GM21390 (cell line): ENCODE measurements around the gene HSD17B3.
"Not testable (repeated sequence)": the region's sequence is repeated elsewhere in the genome, so short reads cannot be mapped to it uniquely, and the experiment has no call there.

Experiments
- ATAC-seq: cut with Tn5 transposase; IDR thresholded peaks from one replicate; pipeline ENCODE4 v1.9.1; 2021; ENCODE audit not compliant: unreplicated experiment

The HSD17B3 gene

GRCh38 chr9:96236854-96237550, 65.0 kb downstream of the HSD17B3 start:
- ATAC-seq = no peak

- ATAC-seq = not testable (repeated sequence)
Measured at GRCh38 chr9:96236337-96236736, 65.6 kb downstream of the HSD17B3 start.

- ATAC-seq = no peak
Measured at GRCh38 chr9:96232539-96233241, 69.3 kb downstream of the HSD17B3 start.

GRCh38 chr9:96232164-96232538, 69.8 kb downstream of the HSD17B3 start:
- ATAC-seq = no peak

GRCh38 chr9:96230002-96230401, 72.0 kb downstream of the HSD17B3 start:
- ATAC-seq = no peak

- no peak for ATAC-seq
Measured at GRCh38 chr9:96222132-96222531, 79.8 kb downstream of the HSD17B3 start.

- ATAC-seq = no peak
Measured at GRCh38 chr9:96219900-96220257, 82.1 kb downstream of the HSD17B3 start.

GRCh38 chr9:96219026-96219899, 82.7 kb downstream of the HSD17B3 start:
- ATAC-seq = no peak

- peak; percentile 85 for ATAC-seq
Measured at GRCh38 chr9:96217754-96218693, 84.0 kb downstream of the HSD17B3 start.

- ATAC-seq = no peak
Measured at GRCh38 chr9:96217294-96217707, 84.7 kb downstream of the HSD17B3 start.

- no peak for ATAC-seq
Measured at GRCh38 chr9:96216583-96216982, 85.4 kb downstream of the HSD17B3 start.

GRCh38 chr9:96215841-96216240, 86.1 kb downstream of the HSD17B3 start:
- no peak for ATAC-seq

- ATAC-seq = no peak
Measured at GRCh38 chr9:96214635-96215034, 87.3 kb downstream of the HSD17B3 start.

GRCh38 chr9:96209407-96210271, 92.3 kb downstream of the HSD17B3 start:
- no peak for ATAC-seq

- no peak for ATAC-seq
Measured at GRCh38 chr9:96206156-96206751, 95.7 kb downstream of the HSD17B3 start.

GRCh38 chr9:96204853-96205252, 97.1 kb downstream of the HSD17B3 start:
- ATAC-seq = no peak

- ATAC-seq = no peak
Measured at GRCh38 chr9:96203867-96204501, 98.0 kb downstream of the HSD17B3 start.

- ATAC-seq = no peak
Measured at GRCh38 chr9:96202971-96203780, 98.8 kb downstream of the HSD17B3 start.
